ENCODE results near the gene AADACL4. TPM values are rescaled to one million over a fixed set of nuclear protein-coding genes. Genes with fewer than 3 reads are reported as not detected.

Gene AADACL4
- total and polyA plus RNA-seq, 9 of the 15 experiments (the other 6 are each of a cell fraction or from before 2014, with no cell fraction given): not detected

DNA sequence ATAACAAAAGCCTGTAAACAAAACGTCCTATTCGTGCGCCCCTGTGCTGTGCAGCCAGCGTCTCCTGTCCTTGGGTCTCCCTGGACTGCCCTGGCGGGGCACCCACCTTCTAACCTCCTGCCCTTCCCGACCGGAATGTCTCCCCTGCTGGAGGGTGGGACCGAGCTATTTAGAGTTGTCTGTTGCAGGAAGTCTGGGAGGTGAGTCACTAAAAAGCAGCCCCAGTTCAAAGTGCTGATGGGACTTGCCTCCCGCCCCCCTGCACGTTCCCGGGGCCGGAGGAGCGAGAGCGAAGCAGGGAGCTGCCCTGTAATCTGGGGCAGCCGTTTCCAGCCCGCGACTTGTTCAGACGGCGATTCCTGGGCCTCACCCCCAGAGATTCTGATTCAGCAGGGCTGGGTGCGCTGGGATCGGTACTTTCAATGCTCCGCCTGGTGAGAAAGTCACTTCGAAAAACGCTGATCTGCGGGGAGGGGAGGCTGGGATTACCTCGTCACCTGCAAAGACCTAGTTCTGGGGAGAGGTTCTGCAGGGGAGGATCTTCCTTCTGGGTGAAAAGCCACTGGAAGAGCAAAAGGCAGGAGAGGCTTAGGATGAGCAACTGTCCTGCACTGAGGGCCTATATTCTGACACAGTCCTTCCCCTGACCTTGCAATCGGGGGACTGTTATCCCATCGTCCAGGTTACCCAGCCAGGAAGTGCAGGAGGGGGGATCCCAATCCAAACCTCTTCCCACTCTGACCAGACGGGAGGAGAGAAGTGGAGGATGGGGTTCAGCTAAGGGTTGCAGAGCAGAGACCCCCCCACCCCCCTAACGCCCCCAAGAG, 24.7 kb upstream of the AADACL4 start (continued):
- TF ChIP-seq EP300 (IDR thresholded peaks at IDR 0.05; ENCODE audit: low read length) (peak; percentile 44; the same call in 1 of the 2 replicates), PML (IDR thresholded peaks at IDR 0.05; ENCODE audit: low read length) (no peak), ZNF584 (CRISPR knock-in tag; IDR thresholded peaks at IDR 0.05; ENCODE audit: low read depth) (no peak), NFATC3 (IDR thresholded peaks at IDR 0.05) (no peak), KHSRP (IDR thresholded peaks at IDR 0.05) (0 out of 2 replicates have a peak, but pooled peaks have one; percentile 9), CBFA2T3 (IDR thresholded peaks at IDR 0.05) (peak; percentile 26; the same call in 1 of the 2 replicates), ETV5 (CRISPR knock-in tag; IDR thresholded peaks at IDR 0.05; ENCODE audit: low read depth) (peak; percentile 67), SREBF2 (CRISPR knock-in tag; IDR thresholded peaks at IDR 0.05) (0 out of 2 replicates have a peak, but pooled peaks have one; percentile 0), FOXK1 (CRISPR knock-in tag; IDR thresholded peaks at IDR 0.05; ENCODE audit: borderline replicate concordance) (no peak), MCM3 (IDR thresholded peaks at IDR 0.05) (no peak), MAFK (IDR thresholded peaks at IDR 0.05; ENCODE audit: low read length) (peak; percentile 44), BRD4 (IDR thresholded peaks at IDR 0.05) (peak; percentile 14; the same call in 1 of the 2 replicates), HDGF (IDR thresholded peaks at IDR 0.05) (no peak; the same call in 1 of the 2 replicates), RBM25 (IDR thresholded peaks at IDR 0.05; ENCODE audit: low read depth, low read length, severe bottlenecking) (no peak), ZNF830 (CRISPR knock-in tag; IDR thresholded peaks at IDR 0.05) (no peak), MBD2 (IDR thresholded peaks at IDR 0.05; ENCODE audit: borderline replicate concordance, low read depth) (no peak), SMARCA4 (IDR thresholded peaks at IDR 0.05) (peak; percentile 29; the same call in 1 of the 2 replicates), CTBP1 (IDR thresholded peaks at IDR 0.05; ENCODE audit: borderline replicate concordance) (peak; percentile 26; the same call in 1 of the 2 replicates)
- TF ChIP-seq, protein P1, sequence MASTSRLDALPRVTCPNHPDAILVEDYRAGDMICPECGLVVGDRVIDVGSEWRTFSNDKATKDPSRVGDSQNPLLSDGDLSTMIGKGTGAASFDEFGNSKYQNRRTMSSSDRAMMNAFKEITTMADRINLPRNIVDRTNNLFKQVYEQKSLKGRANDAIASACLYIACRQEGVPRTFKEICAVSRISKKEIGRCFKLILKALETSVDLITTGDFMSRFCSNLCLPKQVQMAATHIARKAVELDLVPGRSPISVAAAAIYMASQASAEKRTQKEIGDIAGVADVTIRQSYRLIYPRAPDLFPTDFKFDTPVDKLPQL (IDR thresholded peaks at IDR 0.05; ENCODE audit: extremely low read depth, insufficient read length): no peak
- TF ChIP-seq, protein P2, sequence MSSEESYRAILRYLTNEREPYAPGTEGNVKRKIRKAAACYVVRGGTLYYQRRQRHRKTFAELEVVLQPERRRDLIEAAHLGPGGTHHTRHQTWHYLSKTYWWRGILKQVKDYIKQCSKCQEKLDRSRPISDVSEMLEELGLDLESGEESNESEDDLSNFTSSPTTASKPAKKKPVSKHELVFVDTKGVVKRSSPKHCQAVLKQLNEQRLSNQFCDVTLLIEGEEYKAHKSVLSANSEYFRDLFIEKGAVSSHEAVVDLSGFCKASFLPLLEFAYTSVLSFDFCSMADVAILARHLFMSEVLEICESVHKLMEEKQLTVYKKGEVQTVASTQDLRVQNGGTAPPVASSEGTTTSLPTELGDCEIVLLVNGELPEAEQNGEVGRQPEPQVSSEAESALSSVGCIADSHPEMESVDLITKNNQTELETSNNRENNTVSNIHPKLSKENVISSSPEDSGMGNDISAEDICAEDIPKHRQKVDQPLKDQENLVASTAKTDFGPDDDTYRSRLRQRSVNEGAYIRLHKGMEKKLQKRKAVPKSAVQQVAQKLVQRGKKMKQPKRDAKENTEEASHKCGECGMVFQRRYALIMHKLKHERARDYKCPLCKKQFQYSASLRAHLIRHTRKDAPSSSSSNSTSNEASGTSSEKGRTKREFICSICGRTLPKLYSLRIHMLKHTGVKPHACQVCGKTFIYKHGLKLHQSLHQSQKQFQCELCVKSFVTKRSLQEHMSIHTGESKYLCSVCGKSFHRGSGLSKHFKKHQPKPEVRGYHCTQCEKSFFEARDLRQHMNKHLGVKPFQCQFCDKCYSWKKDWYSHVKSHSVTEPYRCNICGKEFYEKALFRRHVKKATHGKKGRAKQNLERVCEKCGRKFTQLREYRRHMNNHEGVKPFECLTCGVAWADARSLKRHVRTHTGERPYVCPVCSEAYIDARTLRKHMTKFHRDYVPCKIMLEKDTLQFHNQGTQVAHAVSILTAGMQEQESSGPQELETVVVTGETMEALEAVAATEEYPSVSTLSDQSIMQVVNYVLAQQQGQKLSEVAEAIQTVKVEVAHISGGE (CRISPR knock-in tag; IDR thresholded peaks at IDR 0.05): peak in 1 of 3 experiments; percentile 25; a peak in 1 of 6 replicates
- TF ChIP-seq, protein P3, sequence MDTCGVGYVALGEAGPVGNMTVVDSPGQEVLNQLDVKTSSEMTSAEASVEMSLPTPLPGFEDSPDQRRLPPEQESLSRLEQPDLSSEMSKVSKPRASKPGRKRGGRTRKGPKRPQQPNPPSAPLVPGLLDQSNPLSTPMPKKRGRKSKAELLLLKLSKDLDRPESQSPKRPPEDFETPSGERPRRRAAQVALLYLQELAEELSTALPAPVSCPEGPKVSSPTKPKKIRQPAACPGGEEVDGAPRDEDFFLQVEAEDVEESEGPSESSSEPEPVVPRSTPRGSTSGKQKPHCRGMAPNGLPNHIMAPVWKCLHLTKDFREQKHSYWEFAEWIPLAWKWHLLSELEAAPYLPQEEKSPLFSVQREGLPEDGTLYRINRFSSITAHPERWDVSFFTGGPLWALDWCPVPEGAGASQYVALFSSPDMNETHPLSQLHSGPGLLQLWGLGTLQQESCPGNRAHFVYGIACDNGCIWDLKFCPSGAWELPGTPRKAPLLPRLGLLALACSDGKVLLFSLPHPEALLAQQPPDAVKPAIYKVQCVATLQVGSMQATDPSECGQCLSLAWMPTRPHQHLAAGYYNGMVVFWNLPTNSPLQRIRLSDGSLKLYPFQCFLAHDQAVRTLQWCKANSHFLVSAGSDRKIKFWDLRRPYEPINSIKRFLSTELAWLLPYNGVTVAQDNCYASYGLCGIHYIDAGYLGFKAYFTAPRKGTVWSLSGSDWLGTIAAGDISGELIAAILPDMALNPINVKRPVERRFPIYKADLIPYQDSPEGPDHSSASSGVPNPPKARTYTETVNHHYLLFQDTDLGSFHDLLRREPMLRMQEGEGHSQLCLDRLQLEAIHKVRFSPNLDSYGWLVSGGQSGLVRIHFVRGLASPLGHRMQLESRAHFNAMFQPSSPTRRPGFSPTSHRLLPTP (IDR thresholded peaks at IDR 0.05; ENCODE audit: borderline replicate concordance, extremely low read depth, insufficient read length): no peak

All from K562 (cell line).